HG02798 (cell line): ENCODE results near the gene SLC48A1.

Source experiments
- ATAC-seq: cut with Tn5 transposase; IDR thresholded peaks from one replicate; pipeline ENCODE4 v1.9.1; 2021; ENCODE audit warnings: mild to moderate bottlenecking; ENCODE audit not compliant: unreplicated experiment, poor library complexity

The SLC48A1 gene

GRCh38 chr12:47787596-47788319, 14.7 kb downstream of the SLC48A1 start:
- ATAC-seq: no peak

- ATAC-seq: no peak
Measured at GRCh38 chr12:47789141-47789540, 16.1 kb downstream of the SLC48A1 start.

DNA sequence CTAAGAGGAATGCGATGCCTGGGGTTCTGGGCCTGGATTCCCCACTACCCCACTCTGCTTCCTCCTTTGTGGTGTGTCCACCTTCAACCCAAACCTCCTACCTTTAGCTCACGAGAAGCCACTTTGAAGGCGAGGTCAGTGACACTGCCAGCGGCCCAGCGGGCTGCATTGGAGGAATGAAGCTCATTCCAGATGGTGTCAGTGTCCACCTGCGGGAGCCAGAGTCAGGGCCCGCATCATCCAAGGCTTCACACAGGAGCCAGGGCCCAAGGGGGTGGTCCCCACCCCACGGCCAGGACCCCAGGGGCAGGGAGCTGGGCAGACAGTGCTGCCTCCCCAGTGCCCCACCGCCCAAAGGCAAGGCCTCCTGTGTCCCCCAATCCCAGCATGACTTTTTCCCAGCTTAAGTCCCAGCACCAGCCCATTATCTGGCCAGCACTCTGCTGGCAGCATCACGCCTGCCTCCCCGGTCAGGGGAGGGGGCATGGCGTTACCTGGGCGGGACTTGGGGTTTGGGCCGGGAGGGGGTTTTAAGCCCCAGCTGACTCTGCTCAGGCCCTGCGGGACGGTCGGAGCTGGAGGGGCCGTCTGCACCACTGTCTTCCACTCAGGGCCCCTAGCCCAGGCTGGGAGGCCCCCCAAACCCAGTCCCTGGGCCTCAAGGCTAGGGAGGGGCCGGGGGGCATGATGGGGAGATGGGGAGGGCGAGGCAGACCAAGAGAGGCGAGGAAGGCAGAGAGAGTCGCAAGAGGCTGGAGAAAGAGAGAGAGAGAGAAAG, 16.9 kb downstream of the SLC48A1 start:
- no peak for ATAC-seq

DNA sequence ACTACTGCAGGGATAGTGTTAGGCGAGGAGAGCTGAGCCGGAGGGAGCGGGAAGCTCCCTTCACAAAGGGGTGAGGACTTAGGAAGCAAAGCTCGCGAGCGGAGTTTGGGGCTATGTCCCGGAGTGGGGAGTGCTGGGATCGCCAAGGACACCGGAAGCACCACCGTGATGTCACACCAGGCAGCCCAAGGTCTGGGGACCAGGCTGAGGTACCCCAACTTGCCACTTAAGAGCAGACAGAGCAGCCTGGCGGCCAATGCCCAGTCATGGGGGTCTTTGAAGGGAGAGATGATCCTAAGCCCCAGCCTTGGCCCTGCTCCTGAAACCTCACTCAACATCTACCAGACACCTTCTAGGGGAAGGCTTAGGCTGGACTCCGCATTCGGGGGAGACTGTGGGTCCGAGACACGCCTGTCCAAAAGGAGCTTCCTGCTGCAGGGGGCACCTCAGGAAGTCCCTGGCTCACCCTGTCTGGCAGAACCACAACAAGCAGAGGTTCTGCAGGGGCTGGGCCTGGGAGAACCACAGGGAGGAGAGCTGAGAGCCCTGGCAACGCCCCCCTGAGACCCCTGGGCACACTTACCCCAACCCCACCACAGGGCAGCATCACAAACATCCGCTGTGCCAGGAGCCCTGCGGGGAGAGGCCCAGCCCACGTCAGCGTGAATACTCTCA, 17.8 kb downstream of the SLC48A1 start:
- ATAC-seq: no peak

DNA sequence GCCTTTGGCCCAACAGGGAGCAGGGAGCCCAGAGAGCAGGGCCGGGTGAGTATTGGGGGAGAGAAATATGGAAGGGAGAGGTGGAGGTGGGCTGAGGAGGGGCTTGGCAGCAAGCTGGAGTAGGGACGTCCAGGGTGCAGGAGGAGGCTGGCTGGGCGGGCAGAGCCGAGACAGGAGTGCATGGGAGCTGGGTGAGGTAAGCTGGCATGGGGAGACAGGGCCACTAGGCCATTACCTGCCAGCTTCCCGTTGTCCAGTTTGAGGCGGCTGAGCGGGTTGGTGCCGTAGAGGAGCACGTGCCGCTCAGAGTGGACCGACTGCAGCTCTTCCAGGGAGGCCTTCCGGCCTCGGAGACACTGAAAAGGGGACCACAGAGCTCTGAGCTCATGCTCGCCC, 18.3 kb downstream of the SLC48A1 start:
- ATAC-seq: no peak

GRCh38 chr12:47791874-47792273, 18.8 kb downstream of the SLC48A1 start:
- ATAC-seq: no peak

- ATAC-seq: no peak
Measured at GRCh38 chr12:47793015-47793681, 20.1 kb downstream of the SLC48A1 start.

- no peak for ATAC-seq
Measured at GRCh38 chr12:47794679-47795078, 21.6 kb downstream of the SLC48A1 start.

DNA sequence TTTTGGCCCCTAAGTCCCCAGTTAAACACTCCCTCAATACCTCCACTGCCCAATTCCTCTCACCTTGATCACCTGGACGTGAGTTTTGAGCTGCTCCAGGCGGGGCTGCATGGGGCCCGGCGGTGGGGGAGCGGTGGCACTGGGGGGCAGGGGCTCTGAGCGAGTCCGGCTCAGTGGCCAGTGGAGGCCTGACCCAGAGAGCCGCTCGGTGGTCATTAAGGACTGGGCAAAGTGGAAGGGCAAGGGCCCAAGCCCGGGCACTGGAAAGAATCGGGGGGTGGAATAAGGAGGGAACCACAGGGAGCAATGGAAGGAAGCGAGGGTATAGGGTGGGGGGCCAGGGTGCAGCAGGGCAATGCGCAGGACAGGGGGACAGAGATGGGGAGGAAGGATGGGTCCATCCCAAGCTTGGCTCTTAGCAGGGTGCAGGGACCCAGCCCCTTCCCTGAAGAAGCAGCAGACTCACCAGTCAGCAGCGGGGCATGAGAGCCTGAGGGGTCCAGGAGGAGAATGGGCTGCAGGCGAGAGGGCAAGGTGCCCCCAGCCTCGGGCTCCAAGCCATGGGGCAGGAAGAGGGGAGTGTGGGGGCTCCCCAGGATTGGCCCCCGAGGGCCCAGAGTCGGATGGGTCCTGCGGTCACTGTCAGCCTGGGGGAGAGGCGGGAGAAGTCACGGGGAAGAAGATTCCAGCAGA, 22.2 kb downstream of the SLC48A1 start:
- no peak for ATAC-seq

DNA sequence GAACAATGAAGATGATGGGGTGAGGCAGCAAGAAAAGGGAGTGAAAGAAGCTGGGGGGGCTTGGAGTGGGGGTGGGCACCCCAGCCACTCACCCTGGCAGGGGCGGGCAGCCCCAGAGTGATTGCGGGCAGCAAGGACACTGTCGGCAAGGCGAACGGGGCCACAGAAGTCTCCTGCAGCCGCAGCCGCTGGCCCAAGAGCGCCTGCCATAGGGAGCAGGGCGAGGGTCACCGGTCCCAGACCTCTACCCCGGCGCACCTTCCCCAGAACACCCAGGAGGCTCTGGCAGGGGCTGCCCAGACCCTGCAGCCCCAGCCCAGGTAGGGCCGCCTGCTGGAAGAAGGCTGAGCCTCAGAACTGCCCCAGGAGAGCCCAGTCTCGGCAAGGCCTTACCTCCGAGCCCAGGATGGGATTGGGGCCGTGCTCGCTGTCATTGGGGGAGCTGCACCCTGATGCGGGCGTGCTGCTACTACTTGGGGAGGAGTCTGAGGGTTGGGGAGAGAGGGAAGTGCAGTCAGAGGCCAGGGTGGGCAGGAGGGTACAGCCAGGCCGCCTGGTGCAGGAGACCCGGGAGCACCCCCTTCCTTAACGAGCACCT, 22.9 kb downstream of the SLC48A1 start:
- ATAC-seq: no peak

GRCh38 chr12:47797441-47797840, 24.4 kb downstream of the SLC48A1 start:
- ATAC-seq: peak; percentile 79

DNA sequence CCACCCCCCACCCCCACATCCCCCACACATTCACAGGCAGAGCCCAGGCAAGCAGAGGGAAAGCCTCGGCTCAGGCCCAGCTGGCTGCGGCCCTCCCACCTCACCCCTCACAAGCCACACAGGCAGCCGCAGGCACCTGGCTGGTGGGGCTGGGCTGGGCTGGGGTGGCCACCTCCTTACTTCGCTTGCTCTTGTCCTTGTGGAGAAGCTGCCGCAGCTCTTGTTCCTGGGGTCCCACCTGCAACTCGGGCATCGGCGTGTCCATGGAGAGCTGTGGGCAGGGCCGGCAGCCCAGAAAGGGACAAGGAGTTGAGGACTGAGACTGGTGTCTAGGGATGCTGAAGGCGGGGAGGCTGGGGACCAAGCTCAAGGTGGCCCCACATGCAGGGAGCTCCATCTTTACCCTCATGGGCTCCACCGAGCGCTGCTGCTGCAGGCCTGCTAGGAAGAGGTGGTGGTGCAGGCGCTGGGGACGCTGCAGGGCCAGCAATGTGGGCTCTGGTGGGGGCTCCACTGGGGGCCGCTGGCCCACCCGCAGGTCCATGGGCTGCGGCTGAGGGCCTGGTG, 25.4 kb downstream of the SLC48A1 start:
- ATAC-seq: no peak

GRCh38 chr12:47799357-47799955, 26.4 kb downstream of the SLC48A1 start:
- ATAC-seq: no peak

DNA sequence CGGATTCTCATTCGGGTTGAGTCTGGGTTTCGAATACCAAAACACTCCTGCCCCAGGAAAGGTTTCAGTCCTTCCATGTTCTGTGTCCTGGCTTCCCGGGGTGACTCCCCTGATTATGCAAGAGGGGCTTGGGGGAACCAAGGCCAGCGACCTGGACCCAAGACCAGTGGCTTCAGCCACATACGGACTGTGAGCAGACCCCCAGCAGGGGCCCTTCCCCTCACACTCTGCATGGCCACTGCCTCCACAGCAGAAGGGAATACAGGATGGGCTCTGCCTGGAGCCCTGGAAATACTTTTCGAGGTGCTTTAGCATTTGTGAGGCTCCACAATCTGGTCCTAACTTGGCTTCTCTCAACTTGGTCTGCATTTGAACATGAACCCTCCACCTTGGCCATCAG, 27.5 kb downstream of the SLC48A1 start:
- ATAC-seq: no peak

DNA sequence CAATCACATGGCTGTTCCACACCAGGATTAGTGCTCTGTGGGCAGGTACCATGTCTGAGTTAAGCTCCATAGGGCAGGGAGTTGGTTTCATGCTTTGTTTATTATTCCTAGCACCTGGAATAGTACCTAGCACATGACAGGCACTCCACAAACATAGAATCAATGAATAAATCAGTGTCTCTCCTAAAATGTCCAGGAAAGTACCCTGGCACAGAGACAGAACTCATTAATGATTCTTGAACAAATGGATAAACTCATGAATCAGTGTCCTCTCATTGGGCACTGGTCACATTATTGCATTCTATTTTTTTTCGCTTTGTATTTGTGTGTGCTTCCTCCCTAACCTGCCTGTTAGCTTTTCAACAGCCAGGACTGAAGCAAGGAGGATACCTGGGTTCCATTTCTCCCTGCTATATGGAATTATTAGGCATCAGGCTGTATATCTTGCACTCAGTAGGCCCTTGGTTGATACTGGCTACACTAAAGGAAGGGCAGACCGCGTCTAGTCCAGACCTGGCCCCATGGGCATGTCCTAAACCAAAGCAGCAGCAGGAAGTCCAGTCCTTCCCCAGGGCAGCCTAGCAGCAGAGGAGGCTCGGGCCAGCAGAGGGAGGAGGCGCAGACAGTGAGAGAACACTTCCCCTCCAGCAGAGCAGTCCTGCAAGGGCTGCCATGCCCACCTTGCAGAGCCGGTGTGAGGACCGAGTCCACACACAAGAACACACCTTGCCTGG, 28.3 kb downstream of the SLC48A1 start:
- no peak for ATAC-seq

DNA sequence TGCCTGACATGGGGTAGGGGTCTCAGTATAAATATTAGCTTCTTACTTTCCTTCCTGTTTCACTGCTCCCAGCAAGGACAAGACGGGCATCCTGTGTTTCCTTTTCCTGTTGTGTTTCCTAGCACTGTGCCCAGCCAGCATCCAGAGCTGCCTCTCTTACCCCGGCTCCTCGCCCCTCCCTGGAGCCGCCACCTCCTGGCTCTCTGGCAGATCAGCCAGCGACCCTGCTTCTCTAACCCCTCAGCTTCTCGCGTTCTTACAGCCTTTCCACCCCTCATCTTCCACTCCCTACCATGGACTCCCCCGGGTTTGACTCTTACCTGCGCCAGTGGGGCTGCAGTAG, 28.8 kb downstream of the SLC48A1 start:
- ATAC-seq: no peak

DNA sequence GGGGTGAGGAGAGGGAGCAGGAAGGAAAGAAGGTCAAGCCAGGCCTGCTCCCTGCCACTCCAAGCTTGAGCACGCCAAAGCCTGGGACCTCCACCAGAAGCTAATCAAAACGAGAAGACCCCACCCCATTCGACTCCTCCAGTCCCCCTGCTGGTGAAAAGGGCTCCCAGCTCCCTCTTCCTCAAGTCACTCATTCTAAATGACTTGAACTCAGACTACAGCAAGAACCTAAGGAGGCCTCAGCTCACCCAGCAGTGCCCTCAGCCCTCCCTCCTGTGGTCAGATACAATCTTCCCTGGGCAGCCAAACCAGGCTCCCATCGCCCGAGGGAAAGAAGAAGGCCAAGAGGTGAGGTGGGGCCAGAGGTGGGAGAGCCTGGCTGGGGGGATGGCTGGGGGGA, 29.3 kb downstream of the SLC48A1 start:
- ATAC-seq: no peak

GRCh38 chr12:47803191-47803875, 30.3 kb downstream of the SLC48A1 start:
- no peak for ATAC-seq
